Measurements from ENCODE around the gene CLASP1. TPM values are rescaled to one million over a fixed set of nuclear protein-coding genes. Genes with fewer than 3 reads are reported as not detected.
"Not testable (repeated sequence)": the region's sequence is repeated elsewhere in the genome, so short reads cannot be mapped to it uniquely, and the experiment has no call there.

Gene CLASP1
- total RNA-seq, 2 experiments from 2014 or later, result 60.3 to 61.4 TPM

GRCh38 chr2:121664713-121665112 lies 15.5 kb upstream of the CLASP1 start:
- no peak overlapping the region for H3K4me3 Mint-ChIP-seq
- ATAC-seq (no peak), DNase-seq (no peak)
- no peak overlapping the region for H3K27ac Mint-ChIP-seq
- TF ChIP-seq CTCF (IDR thresholded peaks at IDR 0.05), result no peak
- H3K27me3 Mint-ChIP-seq, result no peaks in the 10 kb centered on the region
- no peaks in the 10 kb centered on the region for H3K36me3 Mint-ChIP-seq (ENCODE audit: low read depth)
- CTCF ChIA-PET, result no interaction called here
- POLR2A ChIA-PET, result interaction anchor here (1.0 kb wide), 1 partner anchor 9 kb away, joined by 3 read pairs; no protein-coding TSS in a partner anchor
- intact Hi-C loops (cut with micrococcal nuclease), result no loop called here
- H3K9me3 Mint-ChIP-seq, result no peaks in the 10 kb centered on the region
- no peaks in the 10 kb centered on the region for H3K4me1 Mint-ChIP-seq (ENCODE audit: low read depth)

GRCh38 chr2:121664086-121664485 lies 14.8 kb upstream of the CLASP1 start:
- intact Hi-C loops (cut with micrococcal nuclease), result no loop called here
- no peaks in the 10 kb centered on the region for H3K27me3 Mint-ChIP-seq
- no peak overlapping the region for H3K27ac Mint-ChIP-seq
- no peaks in the 10 kb centered on the region for H3K4me1 Mint-ChIP-seq (ENCODE audit: low read depth)
- ChIA-PET CTCF (no interaction called here), POLR2A (interaction anchor here (0.5 to 1.0 kb wide), 2 partner anchors 8 to 15 kb away, joined by 3 read pairs; partner anchors contain the start of gene CLASP1)
- no peak for TF ChIP-seq CTCF (IDR thresholded peaks at IDR 0.05)
- H3K36me3 Mint-ChIP-seq (ENCODE audit: low read depth), result no peaks in the 10 kb centered on the region
- DNase-seq (no peak), ATAC-seq (no peak)
- no peaks in the 10 kb centered on the region for H3K9me3 Mint-ChIP-seq
- H3K4me3 Mint-ChIP-seq, result no peak overlapping the region

- Mint-ChIP-seq H3K36me3 (ENCODE audit: low read depth) (peaks cover 4% of the 10 kb centered on the region), H3K27ac (no peak overlapping the region), H3K4me3 (no peak overlapping the region), H3K9me3 (no peaks in the 10 kb centered on the region), H3K27me3 (no peaks in the 10 kb centered on the region), H3K4me1 (ENCODE audit: low read depth) (no peaks in the 10 kb centered on the region)
- no peak for TF ChIP-seq CTCF (IDR thresholded peaks at IDR 0.05)
- ATAC-seq (no peak), DNase-seq (no peak)
- intact Hi-C loops (cut with micrococcal nuclease), result no loop called here
- ChIA-PET CTCF (no interaction called here), POLR2A (interaction anchor here (0.5 kb wide), 1 partner anchor 14 kb away, joined by 3 read pairs; the partner anchor contains the start of gene CLASP1)
These were observed 14.2 kb upstream of the CLASP1 start for GRCh38 chr2:121663434-121663833.

- ChIA-PET CTCF (no interaction called here), POLR2A (no interaction called here)
- no peak for TF ChIP-seq CTCF (IDR thresholded peaks at IDR 0.05)
- Mint-ChIP-seq H3K27me3 (no peaks in the 10 kb centered on the region), H3K36me3 (ENCODE audit: low read depth) (peaks cover 4% of the 10 kb centered on the region), H3K27ac (no peak overlapping the region), H3K4me3 (no peak overlapping the region), H3K9me3 (no peaks in the 10 kb centered on the region), H3K4me1 (ENCODE audit: low read depth) (peaks cover 2% of the 10 kb centered on the region)
- DNase-seq, result no peak
- ATAC-seq, result no peak
- intact Hi-C loops (cut with micrococcal nuclease), result no loop called here
These were observed 13.4 kb upstream of the CLASP1 start for GRCh38 chr2:121662656-121663055.

GRCh38 chr2:121659933-121660332 lies 10.7 kb upstream of the CLASP1 start:
- ATAC-seq, result no peak
- POLR2A ChIA-PET, result no interaction called here

GRCh38 chr2:121658393-121658792 lies 9.1 kb upstream of the CLASP1 start:
- CTCF ChIA-PET; H3K4me3 Mint-ChIP-seq; H3K36me3 Mint-ChIP-seq (ENCODE audit: low read depth); intact Hi-C loops (cut with micrococcal nuclease); ATAC-seq; DNase-seq; H3K27ac Mint-ChIP-seq; H3K9me3 Mint-ChIP-seq; POLR2A ChIA-PET; H3K27me3 Mint-ChIP-seq: not testable (repeated sequence)
- H3K4me1 Mint-ChIP-seq (ENCODE audit: low read depth), result peaks cover 15% of the 10 kb centered on the region

More at GRCh38 chr2:121659933-121660332, 10.7 kb upstream of the CLASP1 start:
- Mint-ChIP-seq H3K9me3 (no peaks in the 10 kb centered on the region), H3K36me3 (ENCODE audit: low read depth) (peaks cover 4% of the 10 kb centered on the region), H3K27me3 (no peaks in the 10 kb centered on the region), H3K4me3 (no peak overlapping the region), H3K27ac (no peak overlapping the region), H3K4me1 (ENCODE audit: low read depth) (peaks cover 5% of the 10 kb centered on the region)
- intact Hi-C loops (cut with micrococcal nuclease), result no loop called here
- no peak for TF ChIP-seq CTCF (IDR thresholded peaks at IDR 0.05)
- CTCF ChIA-PET, result no interaction called here
- no peak for DNase-seq
